Ectodermal cell (in vitro differentiated cells): Measurements from ENCODE around the gene MEDAG. TPM values are rescaled to one million over a fixed set of nuclear protein-coding genes. Genes with fewer than 3 reads are reported as not detected.

ENCODE experiments used
- H3K27ac ChIP-seq: 2 replicates; pipeline ENCODE4 v1.7.0; 2013; ENCODE audit warnings: mild to moderate bottlenecking, low read depth, low read length; ENCODE audit not compliant: insufficient read depth, poor library complexity, severe bottlenecking
- H3K27me3 ChIP-seq: 2 replicates; pipeline ENCODE4 v1.7.0; 2013; ENCODE audit warnings: mild to moderate bottlenecking, low read length; ENCODE audit not compliant: insufficient read depth, control insufficient read depth, poor library complexity, severe bottlenecking
- H3K36me3 ChIP-seq: one replicate; pipeline ENCODE4 v1.7.0; 2013; ENCODE audit warnings: low read length; ENCODE audit not compliant: control insufficient read depth, insufficient read depth
- H3K4me1 ChIP-seq: one replicate; pipeline ENCODE4 v1.7.0; 2013; ENCODE audit warnings: low read length; ENCODE audit not compliant: control insufficient read depth, insufficient read depth
- H3K4me3 ChIP-seq: 2 replicates; pipeline ENCODE4 v1.7.0; 2013; ENCODE audit warnings: low read depth, low read length, control low read depth; ENCODE audit not compliant: insufficient read depth
- H3K9me3 ChIP-seq: 2 replicates; pipeline ENCODE4 v1.7.0; 2013; ENCODE audit warnings: mild to moderate bottlenecking, low read length, moderate library complexity; ENCODE audit not compliant: control insufficient read depth
- WGBS, 2 experiments: methylation state at CpG; one replicate each; pipeline ENCODE4 v1.1.7; 2013; ENCODE audit warnings: missing lambda C conversion rate in 2 of 2; 5-methylcytosine and 5-hydroxymethylcytosine counted together
- polyA plus RNA-seq, 4 experiments: library from polyadenylated mRNA; stranded (reverse); fragments of 50-300 nt; gene quantifications; one replicate each; pipeline ENCODE4 v1.2.3, GENCODE V29; 2013

MEDAG gene
- polyA plus RNA-seq (2013, experiment 1 of 4): 0.28 TPM
- polyA plus RNA-seq (2013, experiment 2 of 4): not detected
- polyA plus RNA-seq (2013, experiment 3 of 4): not detected
- polyA plus RNA-seq (2013, experiment 4 of 4): 0.32 TPM

GRCh38 chr13:30905932-30906383, at the start of gene MEDAG:
TSS of gene MEDAG (plus strand) at chr13:30906271. CDS start at chr13:30906516, 245 bp downstream.
- WGBS, 2 experiments: 10% methylated on average over 35 of the region's 35 CpGs
- peaks cover 50% of the 10 kb centered on the region for H3K27me3 ChIP-seq
- no peak within 1 kb of the TSS for H3K27ac ChIP-seq

DNA sequence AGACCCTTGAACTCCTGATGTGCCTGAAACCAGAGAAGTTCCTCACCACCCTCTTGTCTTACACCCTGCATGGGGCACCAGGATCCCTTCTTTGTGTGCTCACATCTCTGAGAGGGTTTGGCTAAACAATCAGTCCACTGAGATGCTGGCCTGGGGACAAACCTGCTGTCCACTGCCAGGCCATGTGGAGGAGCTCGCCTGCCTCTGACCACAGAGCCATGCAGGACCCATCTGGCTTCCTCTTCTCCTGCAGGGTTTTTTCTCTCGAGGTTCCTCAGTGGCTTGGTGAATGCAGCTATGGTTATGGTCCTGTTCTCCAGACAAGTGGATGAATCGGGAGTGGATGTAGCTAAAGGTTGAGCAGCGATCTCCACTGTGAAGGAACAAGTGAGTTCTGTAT, 49.1 kb upstream of the MEDAG start:
- H3K4me3 ChIP-seq: no peak overlapping the region
- no peaks in the 10 kb centered on the region for H3K9me3 ChIP-seq
- 87 to 94% methylated on average over 4 of the region's 4 CpGs for WGBS, 2 experiments
- H3K27me3 ChIP-seq: no peaks in the 10 kb centered on the region
- H3K4me1 ChIP-seq: no peaks in the 10 kb centered on the region
- H3K27ac ChIP-seq: no peak overlapping the region
- H3K36me3 ChIP-seq: no peaks in the 10 kb centered on the region

More at GRCh38 chr13:30905932-30906383, at the start of gene MEDAG:
- peak within 1 kb of the TSS; percentile 33 for H3K4me3 ChIP-seq
- H3K4me1 ChIP-seq: peaks cover 5% of the 10 kb centered on the region
- no peaks in the 10 kb centered on the region for H3K36me3 ChIP-seq
- H3K9me3 ChIP-seq: no peaks in the 10 kb centered on the region

- WGBS, 2 experiments: 95 to 96% methylated on average over 6 of the region's 6 CpGs
- peaks cover 5% of the 10 kb centered on the region for H3K4me1 ChIP-seq
- no peaks in the 10 kb centered on the region for H3K9me3 ChIP-seq
- no peaks in the 10 kb centered on the region for H3K36me3 ChIP-seq
- H3K4me3 ChIP-seq: no peak overlapping the region
- peaks cover 5% of the 10 kb centered on the region for H3K27me3 ChIP-seq
- no peak overlapping the region for H3K27ac ChIP-seq
These were observed 48.4 kb upstream of the MEDAG start for GRCh38 chr13:30857636-30858035.

- Histone ChIP-seq H3K27ac (no peak overlapping the region), H3K36me3 (no peaks in the 10 kb centered on the region), H3K4me3 (no peak overlapping the region), H3K4me1 (peaks cover 21% of the 10 kb centered on the region), H3K9me3 (no peaks in the 10 kb centered on the region), H3K27me3 (peaks cover 20% of the 10 kb centered on the region)
- 58 to 60% methylated on average over 5 of the region's 5 CpGs for WGBS, 2 experiments
These were observed 46.7 kb upstream of the MEDAG start for GRCh38 chr13:30859326-30859725.

DNA sequence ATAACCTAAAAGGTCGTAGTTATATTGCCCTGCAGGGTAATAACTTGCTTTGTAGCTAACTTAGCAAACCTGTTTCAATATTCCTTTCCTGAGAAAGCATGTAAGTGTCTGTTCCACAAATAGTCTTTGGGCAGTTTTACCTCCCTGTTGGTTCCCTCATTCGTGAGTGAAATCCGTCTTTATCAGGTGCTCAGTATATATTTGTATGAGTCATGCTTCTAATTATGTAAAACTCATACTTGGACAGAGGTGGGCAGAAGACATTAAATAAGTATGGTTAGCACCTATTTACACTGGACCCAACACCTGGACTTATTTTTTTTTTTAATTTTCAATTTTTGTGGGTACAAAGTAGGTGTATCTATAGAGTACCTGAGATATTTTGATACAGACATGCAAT, 44.9 kb upstream of the MEDAG start:
- Histone ChIP-seq H3K4me3 (no peak overlapping the region), H3K36me3 (no peaks in the 10 kb centered on the region), H3K27me3 (peaks cover 20% of the 10 kb centered on the region), H3K9me3 (no peaks in the 10 kb centered on the region), H3K27ac (no peak overlapping the region), H3K4me1 (peaks cover 29% of the 10 kb centered on the region)
- 85 to 100% methylated on average over 3 of the region's 3 CpGs for WGBS, 2 experiments

DNA sequence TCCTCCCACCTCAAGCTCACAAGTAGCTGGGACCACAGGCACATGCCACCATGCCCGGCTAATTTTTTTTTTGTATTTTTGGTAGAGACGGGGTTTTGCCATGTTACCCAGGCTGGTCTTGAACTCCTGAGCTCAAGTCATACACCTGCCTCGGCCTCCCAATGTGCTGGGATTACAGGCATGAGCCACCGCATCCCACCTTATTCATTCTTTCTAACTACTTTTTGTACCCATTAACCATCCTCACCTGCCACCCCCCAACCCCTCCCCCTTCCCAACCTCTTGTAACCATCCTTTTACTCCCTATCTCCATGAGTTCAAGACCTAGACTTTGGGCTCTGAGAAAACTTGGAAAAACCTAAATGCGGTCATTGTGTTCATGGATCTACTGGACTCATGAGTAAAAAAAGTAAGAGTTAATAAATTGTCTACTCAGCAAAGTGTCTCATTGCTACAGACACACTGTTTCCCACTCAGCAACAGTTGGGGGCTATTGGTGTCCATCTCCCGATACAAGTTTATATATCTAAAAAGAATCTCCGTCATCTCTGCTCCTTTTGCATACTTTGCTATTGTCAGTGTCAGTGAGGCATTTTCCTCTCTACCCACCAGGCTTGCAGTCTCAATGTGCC, 44.1 kb upstream of the MEDAG start:
- H3K4me1 ChIP-seq: peaks cover 29% of the 10 kb centered on the region
- no peak overlapping the region for H3K4me3 ChIP-seq
- WGBS, 2 experiments: 94% methylated on average over 7 of the region's 7 CpGs
- H3K27me3 ChIP-seq: peaks cover 20% of the 10 kb centered on the region
- H3K36me3 ChIP-seq: no peaks in the 10 kb centered on the region
- H3K9me3 ChIP-seq: no peaks in the 10 kb centered on the region
- H3K27ac ChIP-seq: no peak overlapping the region

DNA sequence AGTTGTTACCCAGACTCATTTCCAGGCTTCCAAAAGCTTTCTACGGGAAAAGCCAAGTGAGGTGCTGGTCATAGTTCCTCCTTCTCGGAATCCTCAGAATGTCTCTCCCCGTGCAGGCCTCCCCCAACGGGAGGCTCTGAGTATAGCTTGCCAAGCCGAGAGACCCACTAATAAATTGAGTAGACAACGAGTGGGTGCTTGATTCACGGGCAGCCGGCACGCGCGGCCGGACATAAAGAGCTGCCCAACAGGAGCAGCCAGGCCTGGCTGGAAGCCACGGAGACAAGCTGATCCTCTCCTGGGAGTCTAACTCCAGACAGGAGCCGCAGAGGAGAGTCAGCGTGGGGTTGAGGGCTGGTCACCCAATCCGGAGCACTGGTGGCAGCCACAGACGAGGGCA, 43.4 kb upstream of the MEDAG start:
- no peak overlapping the region for H3K4me3 ChIP-seq
- H3K36me3 ChIP-seq: no peaks in the 10 kb centered on the region
- peaks cover 20% of the 10 kb centered on the region for H3K27me3 ChIP-seq
- H3K27ac ChIP-seq: no peak overlapping the region
- H3K9me3 ChIP-seq: no peaks in the 10 kb centered on the region
- 17 to 19% methylated on average over 17 of the region's 17 CpGs for WGBS, 2 experiments
- peaks cover 29% of the 10 kb centered on the region for H3K4me1 ChIP-seq

DNA sequence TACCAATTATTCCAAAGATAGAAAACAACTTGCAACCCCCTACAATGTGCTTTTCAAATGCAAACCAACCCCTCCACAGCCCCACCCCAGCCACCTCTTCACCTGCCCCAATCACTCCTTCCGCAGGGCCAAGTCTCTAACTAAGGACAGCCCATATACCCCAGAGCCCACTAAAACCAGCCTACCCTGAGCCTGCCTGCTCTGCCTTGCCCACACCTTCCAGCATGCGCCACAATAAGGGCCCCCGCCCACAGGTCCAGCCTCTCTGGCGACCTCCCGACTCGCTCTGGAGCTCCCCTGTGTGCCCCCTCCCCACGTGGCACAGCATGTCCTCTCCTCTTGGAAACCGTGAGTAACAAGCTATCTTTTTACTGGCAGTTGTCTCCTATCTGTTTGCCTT, 42.8 kb upstream of the MEDAG start:
- Histone ChIP-seq H3K9me3 (no peaks in the 10 kb centered on the region), H3K4me1 (peaks cover 29% of the 10 kb centered on the region), H3K27ac (no peak overlapping the region), H3K36me3 (no peaks in the 10 kb centered on the region), H3K4me3 (no peak overlapping the region), H3K27me3 (peaks cover 20% of the 10 kb centered on the region)
- 3 to 5% methylated on average over 8 of the region's 8 CpGs for WGBS, 2 experiments

DNA sequence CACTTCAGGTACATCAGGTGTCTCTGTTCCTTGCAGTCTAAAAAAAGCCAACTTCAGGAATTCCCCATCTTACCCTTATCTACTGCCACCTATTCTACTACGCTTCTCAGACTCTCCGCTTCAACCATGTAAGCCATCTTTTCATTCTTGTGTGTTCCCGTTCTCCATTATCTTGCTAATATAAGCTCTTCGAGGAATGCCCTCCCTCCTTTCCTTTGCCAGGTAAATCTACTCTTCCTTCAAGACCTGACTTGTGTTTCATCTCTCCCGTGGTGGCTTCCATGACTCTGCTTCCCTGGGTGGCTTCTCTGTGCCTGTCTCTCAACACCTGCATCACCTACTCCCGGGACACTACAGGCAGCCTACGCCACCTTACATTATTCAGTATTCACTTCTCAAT, 42.3 kb upstream of the MEDAG start:
- H3K27me3 ChIP-seq: peaks cover 20% of the 10 kb centered on the region
- no peaks in the 10 kb centered on the region for H3K9me3 ChIP-seq
- 36 to 38% methylated on average over 7 of the region's 7 CpGs for WGBS, 2 experiments
- H3K27ac ChIP-seq: no peak overlapping the region
- H3K36me3 ChIP-seq: no peaks in the 10 kb centered on the region
- H3K4me3 ChIP-seq: no peak overlapping the region
- peaks cover 30% of the 10 kb centered on the region for H3K4me1 ChIP-seq

GRCh38 chr13:30864433-30865122, 41.5 kb upstream of the MEDAG start:
- no peak overlapping the region for H3K4me3 ChIP-seq
- WGBS, 2 experiments: 45 to 54% methylated on average over 5 of the region's 5 CpGs
- no peaks in the 10 kb centered on the region for H3K9me3 ChIP-seq
- peaks cover 20% of the 10 kb centered on the region for H3K27me3 ChIP-seq
- H3K27ac ChIP-seq: peak overlapping the region; percentile 61
- no peaks in the 10 kb centered on the region for H3K36me3 ChIP-seq
- peaks cover 33% of the 10 kb centered on the region for H3K4me1 ChIP-seq
